ENCODE results near the gene INPPL1.
"Not testable (repeated sequence)": the region's sequence is repeated elsewhere in the genome, so short reads cannot be mapped to it uniquely, and the experiment has no call there.

INPPL1 gene

GRCh38 chr11:72203163-72203562 lies 21.4 kb upstream of the INPPL1 start:
- no peak for TF ChIP-seq CTCF (IDR thresholded peaks at IDR 0.05; ENCODE audit: low read depth, low read length, missing control alignments)
- in situ Hi-C loops (cut with HindIII; ENCODE audit: low sequenced_read_pairs), result no loop called here
- H3K4me3 ChIP-seq (ENCODE audit: low read depth, low read length), result no peak overlapping the region
- DNase-seq (ENCODE audit: low read depth), result no peak

GRCh38 chr11:72204886-72205285 lies 19.7 kb upstream of the INPPL1 start:
- in situ Hi-C loops (cut with HindIII; ENCODE audit: low sequenced_read_pairs), result no loop called here
- no peak overlapping the region for H3K4me3 ChIP-seq (ENCODE audit: low read depth, low read length)
- no peak for DNase-seq (ENCODE audit: low read depth)
- no peak for TF ChIP-seq CTCF (IDR thresholded peaks at IDR 0.05; ENCODE audit: low read depth, low read length, missing control alignments)

GRCh38 chr11:72206794-72207193 lies 17.8 kb upstream of the INPPL1 start:
- DNase-seq (ENCODE audit: low read depth); in situ Hi-C loops (cut with HindIII; ENCODE audit: low sequenced_read_pairs): not testable (repeated sequence)

GRCh38 chr11:72208281-72208680 lies 16.3 kb upstream of the INPPL1 start:
- H3K4me3 ChIP-seq (ENCODE audit: low read depth, low read length), result no peak overlapping the region
- no peak for TF ChIP-seq CTCF (IDR thresholded peaks at IDR 0.05; ENCODE audit: low read depth, low read length, missing control alignments)
- no peak for DNase-seq (ENCODE audit: low read depth)
- in situ Hi-C loops (cut with HindIII; ENCODE audit: low sequenced_read_pairs), result no loop called here

More at GRCh38 chr11:72206794-72207193, 17.8 kb upstream of the INPPL1 start:
- H3K4me3 ChIP-seq (ENCODE audit: low read depth, low read length), result not testable (repeated sequence)

- DNase-seq (ENCODE audit: low read depth), result no peak
- H3K4me3 ChIP-seq (ENCODE audit: low read depth, low read length), result no peak overlapping the region
- TF ChIP-seq CTCF (IDR thresholded peaks at IDR 0.05; ENCODE audit: low read depth, low read length, missing control alignments), result no peak
- in situ Hi-C loops (cut with HindIII; ENCODE audit: low sequenced_read_pairs), result no loop called here
These were observed 15.5 kb upstream of the INPPL1 start for GRCh38 chr11:72209101-72209500.

- TF ChIP-seq CTCF (IDR thresholded peaks at IDR 0.05; ENCODE audit: low read depth, low read length, missing control alignments), result no peak
- in situ Hi-C loops (cut with HindIII; ENCODE audit: low sequenced_read_pairs), result no loop called here
- DNase-seq (ENCODE audit: low read depth), result no peak
- H3K4me3 ChIP-seq (ENCODE audit: low read depth, low read length), result no peak within 1 kb of the TSS
These were observed 7.9 kb upstream of the INPPL1 start, which contains the start of gene FOLR2 for GRCh38 chr11:72216638-72217037. Gene FOLR2, plus strand, starts transcription at chr11:72216794. Its CDS starts 1,791 bp downstream, at chr11:72218585.

- H3K4me3 ChIP-seq (ENCODE audit: low read depth, low read length), result no peak overlapping the region
- in situ Hi-C loops (cut with HindIII; ENCODE audit: low sequenced_read_pairs), result no loop called here
- no peak for TF ChIP-seq CTCF (IDR thresholded peaks at IDR 0.05; ENCODE audit: low read depth, low read length, missing control alignments)
- DNase-seq (ENCODE audit: low read depth), result no peak
These were observed 6.7 kb upstream of the INPPL1 start for GRCh38 chr11:72217841-72218240.

Measured in astrocyte of the cerebellum (primary cell).